GM12878 (cell line): Measurements from ENCODE around the gene TAPBPL. TPM values are rescaled to one million over a fixed set of nuclear protein-coding genes. Genes with fewer than 3 reads are reported as not detected.

Source experiments
- ATAC-seq: fragments of 200-7000 bp; cut with Tn5 transposase; 3 replicates; pipeline ENCODE4 v1.9.1; 2020; ENCODE audit warnings: mild to moderate bottlenecking, moderate library complexity
- BruUV-seq: library from RNA; stranded (reverse); fragments of 400-500 nt; replicated peaks from 2 replicates; lab custom pipeline; 2021; lab: Mats Ljungman, UMichigan
- CTCF ChIA-PET: fragments of 300-600 bp; sonication (Branson Sonifier 250); formaldehyde crosslinking; extraction: SDS; loops from one replicate; lab custom pipeline; 2021; ENCODE audit warnings: inconsistent platforms; lab: Yijun Ruan, JAX
- POLR2A ChIA-PET: fragments of 350-600 bp; formaldehyde crosslinking; extraction: SDS; loops from one replicate; lab custom pipeline; 2021; ENCODE audit warnings: inconsistent platforms; lab: Charles Lee
- RAD21 ChIA-PET: fragments of 300-600 bp; sonication (Branson Sonifier 250); formaldehyde crosslinking; loops from one replicate; lab custom pipeline; 2023; ENCODE audit warnings: antibody characterized with exemption; ENCODE audit not compliant: unreplicated experiment; lab: Charles Lee
- SMC1A ChIA-PET: fragments of 300-600 bp; sonication (Branson Sonifier 250); formaldehyde crosslinking; loops from one replicate; lab custom pipeline; 2023; ENCODE audit not compliant: unreplicated experiment, uncharacterized antibody; lab: Charles Lee
- DNase-seq: peaks from one replicate; pipeline ENCODE4 v3.0.0-alpha.2; 2011; ENCODE audit warnings: low read depth, low spot score
- FAIRE-seq: peaks from 3 replicates; lab custom pipeline; 2011; peaks lifted over from hg19 to GRCh38; lab: Jason Lieb, UNC
- H2AFZ ChIP-seq: 2 replicates; pipeline ENCODE4 v1.6.0; 2011; ENCODE audit warnings: low read depth, low read length, control low read depth; ENCODE audit not compliant: control insufficient read depth
- H3K27ac ChIP-seq: 2 replicates; pipeline ENCODE4 v1.5.1; 2011; ENCODE audit warnings: control low read depth; ENCODE audit not compliant: control insufficient read depth, insufficient read depth
- H3K27me3 ChIP-seq, 2 experiments: replicated peaks in 1 of 2; 2 replicates each; pipeline versions ENCODE4 v1.6.0 to v1.6.1; 2011; ENCODE audit warnings: low read length in 1 of 2; ENCODE audit not compliant: control insufficient read depth in 2 of 2, insufficient read depth in 2 of 2
- H3K36me3 ChIP-seq, 2 experiments: 2 replicates each; pipeline ENCODE4 v1.5.1; 2011; ENCODE audit warnings: low read length in 1 of 2; ENCODE audit not compliant: control insufficient read depth in 2 of 2, insufficient read depth in 2 of 2
- H3K4me1 ChIP-seq: 2 replicates; pipeline ENCODE4 v1.6.1; 2011; ENCODE audit warnings: mild to moderate bottlenecking, low read length, moderate library complexity, mixed read lengths; ENCODE audit not compliant: control insufficient read depth, insufficient read depth
- H3K4me2 ChIP-seq: 2 replicates; pipeline ENCODE4 v1.6.0; 2011; ENCODE audit warnings: control low read depth; ENCODE audit not compliant: control insufficient read depth, insufficient read depth
- H3K4me3 ChIP-seq: fragments of 200-600 bp; sonication (generic); 2 replicates; pipeline ENCODE4 v1.5.1; 2016
- H3K79me2 ChIP-seq: 2 replicates; pipeline ENCODE4 v1.6.0; 2011; ENCODE audit warnings: low read length; ENCODE audit not compliant: control insufficient read depth, insufficient read depth
- H3K9ac ChIP-seq: 2 replicates; pipeline ENCODE4 v1.8.0; 2011; ENCODE audit warnings: low read length, control low read depth, mixed read lengths; ENCODE audit not compliant: control insufficient read depth, insufficient read depth
- H3K9me3 ChIP-seq: replicated peaks from 3 replicates; pipeline ENCODE4 v1.5.1; 2011; ENCODE audit warnings: mild to moderate bottlenecking, low read length; ENCODE audit not compliant: control insufficient read depth, insufficient read depth
- H4K20me1 ChIP-seq: 2 replicates; pipeline ENCODE4 v1.6.0; 2011; ENCODE audit not compliant: control insufficient read depth, insufficient read depth
- CHD1 ChIP-seq: IDR thresholded peaks from 2 replicates; pipeline ENCODE4 v1.6.1; 2012; ENCODE audit warnings: low read depth, low read length, improper control_type of control experiment
- GABPA ChIP-seq: IDR thresholded peaks from 2 replicates; pipeline ENCODE4 v1.6.1; 2014; ENCODE audit warnings: antibody characterized with exemption, low read depth, mild to moderate bottlenecking, inconsistent platforms
- LARP7 ChIP-seq: fragments of 450-650 bp; IDR thresholded peaks from 2 replicates; pipeline ENCODE4 v1.6.1; 2017; ENCODE audit warnings: mild to moderate bottlenecking
- MTA2 ChIP-seq: fragments of 450-650 bp; IDR thresholded peaks from 2 replicates; pipeline ENCODE4 v1.6.1; 2016; ENCODE audit warnings: low read depth, mild to moderate bottlenecking, moderate library complexity
- RB1 ChIP-seq: fragments of 450-650 bp; formaldehyde crosslinking; IDR thresholded peaks from 2 replicates; pipeline ENCODE4 v1.6.1; 2017; ENCODE audit warnings: mild to moderate bottlenecking, borderline replicate concordance
- TARDBP ChIP-seq: IDR thresholded peaks from 2 replicates; pipeline ENCODE4 v1.6.1; 2016; ENCODE audit warnings: borderline replicate concordance
- USF1 ChIP-seq: IDR thresholded peaks from 2 replicates; pipeline ENCODE4 v1.6.1; 2011; ENCODE audit warnings: borderline replicate concordance, low read depth, mild to moderate bottlenecking, moderate library complexity, mixed read lengths, low read length; ENCODE audit not compliant: insufficient read depth; ENCODE audit errors: extremely low read length
- ZBTB33 ChIP-seq: fragments of 450-650 bp; IDR thresholded peaks from 2 replicates; pipeline ENCODE4 v1.6.1; 2017; ENCODE audit warnings: mild to moderate bottlenecking
- ZNF217 ChIP-seq: fragments of 450-650 bp; IDR thresholded peaks from 2 replicates; pipeline ENCODE4 v1.6.1; 2017; ENCODE audit warnings: antibody characterized with exemption, mild to moderate bottlenecking
- WGBS: methylation state at CpG from one replicate; pipeline ENCODE4 v1.1.6; 2016; ENCODE audit warnings: low lambda C conversion rate; ENCODE audit not compliant: insufficient replicate concordance, insufficient coverage; ENCODE audit errors: missing lambda C conversion rate; 5-methylcytosine and 5-hydroxymethylcytosine counted together
- in situ Hi-C: fragments of 300-500 bp; cut with MboI; formaldehyde crosslinking; loops from 9 replicates; pipeline ENCODE4 v1.14.3; 2018; ENCODE audit warnings: mixed read lengths
- intact Hi-C: fragments of 100-400 bp; cut with micrococcal nuclease; formaldehyde crosslinking; loops from one replicate; pipeline ENCODE4 v1.14.2; 2022; ENCODE audit not compliant: unreplicated experiment
- polyA plus RNA-seq, 11 experiments: library from polyadenylated mRNA; depleted of rRNA in 4 of 11; unstranded in 6 of 11; stranded (reverse) in 5 of 11; fragments of >200 nt; fragmentation: Nextera tagmentation in 4 of 11; fragmentation: Illumina TruSeq in 1 of 11; extraction: Ambion mirVana in 4 of 11; extraction: Trizol in 1 of 11; gene quantifications; 1 replicate in 1 of 11; 2 replicates in 10 of 11; pipeline versions ENCODE4 v1.2.1 to v1.2.3, GENCODE V29; 2011 to 2016; ENCODE audit warnings: inconsistent platforms in 2 of 11, missing spikeins in 2 of 11, low read depth in 1 of 11
- total RNA-seq, 4 experiments: library from RNA; depleted of rRNA in 3 of 4; stranded (reverse); fragments of >200 nt in 3 of 4; fragmentation: Illumina TruSeq in 1 of 4; extraction: Trizol in 1 of 4; gene quantifications; 2 replicates each; pipeline versions ENCODE4 v1.2.1 to v1.2.3, GENCODE V29; 2013 to 2021
- TF ChIP-seq, protein P1 (sequence below): IDR thresholded peaks from 2 replicates; pipeline ENCODE4 v1.6.1; 2011; ENCODE audit warnings: borderline replicate concordance, low read depth, mild to moderate bottlenecking, moderate library complexity, low read length; ENCODE audit not compliant: insufficient read depth, poor library complexity, severe bottlenecking
- TF ChIP-seq, protein P2 (sequence below): fragments of 450-650 bp; IDR thresholded peaks from 2 replicates; pipeline ENCODE4 v1.6.1; 2017; ENCODE audit warnings: low read depth, mild to moderate bottlenecking, moderate library complexity
- TF ChIP-seq, protein P3 (sequence below): IDR thresholded peaks from 2 replicates; pipeline ENCODE4 v1.6.1; 2012; ENCODE audit warnings: low read depth, low read length, improper control_type of control experiment

TAPBPL gene
- total and polyA plus RNA-seq, 10 of the 15 experiments (the other 5 are each of a cell fraction or from before 2014, with no cell fraction given) = 12.4 to 45.0 (median 29.9) TPM

GRCh38 chr12:6507102-6507998 is 55.5 kb downstream of the TAPBPL start:
- in situ Hi-C loops (no loop called here), intact Hi-C loops (no loop called here)
- ChIA-PET POLR2A (interaction anchor here (0.5 kb wide), 1 partner anchor 21 kb away, joined by 7 read pairs; no protein-coding TSS in a partner anchor), CTCF (interaction anchor here (1.1 to 1.7 kb wide), 2 partner anchors 31 to 185 kb away, joined by 3 to 10 read pairs; no protein-coding TSS in a partner anchor), RAD21 (no interaction called here), SMC1A (interaction anchor here (0.6 to 1.5 kb wide), 4 partner anchors 10 to 95 kb away, joined by 3 to 4 read pairs (median 3); no protein-coding TSS in a partner anchor)
- no peak overlapping the region for H2AFZ ChIP-seq
- no peak for ATAC-seq
- WGBS = 96% methylated on average over 12 of the region's 12 CpGs
- H3K79me2 ChIP-seq = peaks cover 8% of the 10 kb centered on the region
- no peak for DNase-seq
- no peaks in the 10 kb centered on the region for H4K20me1 ChIP-seq
- TSS peak; percentile 3 for BruUV-seq
- no peaks in the 10 kb centered on the region for H3K4me1 ChIP-seq
- H3K27me3 ChIP-seq = no peaks in the 10 kb centered on the region
- H3K9me3 ChIP-seq = no peaks in the 10 kb centered on the region
- no peak for FAIRE-seq
- H3K9ac ChIP-seq = no peak overlapping the region
- no peak for TF ChIP-seq TARDBP
- no peak for TF ChIP-seq CHD1
- TF ChIP-seq ZNF217 = no peak
- no peak for TF ChIP-seq RB1
- TF ChIP-seq, protein P1, sequence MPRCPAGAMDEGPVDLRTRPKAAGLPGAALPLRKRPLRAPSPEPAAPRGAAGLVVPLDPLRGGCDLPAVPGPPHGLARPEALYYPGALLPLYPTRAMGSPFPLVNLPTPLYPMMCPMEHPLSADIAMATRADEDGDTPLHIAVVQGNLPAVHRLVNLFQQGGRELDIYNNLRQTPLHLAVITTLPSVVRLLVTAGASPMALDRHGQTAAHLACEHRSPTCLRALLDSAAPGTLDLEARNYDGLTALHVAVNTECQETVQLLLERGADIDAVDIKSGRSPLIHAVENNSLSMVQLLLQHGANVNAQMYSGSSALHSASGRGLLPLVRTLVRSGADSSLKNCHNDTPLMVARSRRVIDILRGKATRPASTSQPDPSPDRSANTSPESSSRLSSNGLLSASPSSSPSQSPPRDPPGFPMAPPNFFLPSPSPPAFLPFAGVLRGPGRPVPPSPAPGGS = no peak
- TF ChIP-seq, protein P2, sequence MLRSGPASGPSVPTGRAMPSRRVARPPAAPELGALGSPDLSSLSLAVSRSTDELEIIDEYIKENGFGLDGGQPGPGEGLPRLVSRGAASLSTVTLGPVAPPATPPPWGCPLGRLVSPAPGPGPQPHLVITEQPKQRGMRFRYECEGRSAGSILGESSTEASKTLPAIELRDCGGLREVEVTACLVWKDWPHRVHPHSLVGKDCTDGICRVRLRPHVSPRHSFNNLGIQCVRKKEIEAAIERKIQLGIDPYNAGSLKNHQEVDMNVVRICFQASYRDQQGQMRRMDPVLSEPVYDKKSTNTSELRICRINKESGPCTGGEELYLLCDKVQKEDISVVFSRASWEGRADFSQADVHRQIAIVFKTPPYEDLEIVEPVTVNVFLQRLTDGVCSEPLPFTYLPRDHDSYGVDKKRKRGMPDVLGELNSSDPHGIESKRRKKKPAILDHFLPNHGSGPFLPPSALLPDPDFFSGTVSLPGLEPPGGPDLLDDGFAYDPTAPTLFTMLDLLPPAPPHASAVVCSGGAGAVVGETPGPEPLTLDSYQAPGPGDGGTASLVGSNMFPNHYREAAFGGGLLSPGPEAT = no peak
- TF ChIP-seq, protein P3, sequence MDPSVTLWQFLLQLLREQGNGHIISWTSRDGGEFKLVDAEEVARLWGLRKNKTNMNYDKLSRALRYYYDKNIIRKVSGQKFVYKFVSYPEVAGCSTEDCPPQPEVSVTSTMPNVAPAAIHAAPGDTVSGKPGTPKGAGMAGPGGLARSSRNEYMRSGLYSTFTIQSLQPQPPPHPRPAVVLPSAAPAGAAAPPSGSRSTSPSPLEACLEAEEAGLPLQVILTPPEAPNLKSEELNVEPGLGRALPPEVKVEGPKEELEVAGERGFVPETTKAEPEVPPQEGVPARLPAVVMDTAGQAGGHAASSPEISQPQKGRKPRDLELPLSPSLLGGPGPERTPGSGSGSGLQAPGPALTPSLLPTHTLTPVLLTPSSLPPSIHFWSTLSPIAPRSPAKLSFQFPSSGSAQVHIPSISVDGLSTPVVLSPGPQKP = no peak
- TF ChIP-seq MTA2 = no peak
- TF ChIP-seq LARP7 = no peak
- no peak for TF ChIP-seq ZBTB33
- TF ChIP-seq USF1 = no peak
- no peak for TF ChIP-seq GABPA
- no peak overlapping the region for H3K27ac ChIP-seq
- peaks cover 13 to 35% of the 10 kb centered on the region in 2 experiments for H3K36me3 ChIP-seq
- H3K4me3 ChIP-seq = no peak overlapping the region
- H3K4me2 ChIP-seq = no peak overlapping the region
